ENCODE measurements around the gene DGKB. TPM values are rescaled to one million over a fixed set of nuclear protein-coding genes. Genes with fewer than 3 reads are reported as not detected.

Gene DGKB
- polyA plus RNA-seq, 1 donor (not counting 4 experiments of a cell fraction or from before 2014, with no cell fraction given) = 0.01 TPM

DNA sequence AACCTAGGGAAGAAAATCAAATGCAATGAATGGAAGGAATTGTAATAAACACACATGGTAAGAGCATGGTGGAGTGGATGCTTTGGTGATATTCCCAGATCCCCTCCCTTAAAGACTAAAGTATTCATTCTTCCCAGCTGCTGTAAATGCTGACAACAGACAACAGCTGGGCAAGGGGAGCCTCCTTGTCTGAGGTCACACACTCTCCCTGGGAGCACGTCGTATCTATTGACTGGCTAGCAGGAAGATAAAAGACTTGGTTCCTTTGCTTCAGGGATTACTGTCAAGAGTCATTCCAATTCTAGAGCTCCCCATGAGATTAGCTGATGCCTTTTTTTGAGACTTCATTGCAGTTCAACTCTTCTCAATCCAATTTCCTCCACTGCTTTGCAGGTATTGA lies 469.6 kb downstream of the DGKB start:
- H3K36me3 ChIP-seq (ENCODE audit: control insufficient read depth in 2 of 2, extremely low read depth in 1 of 2, insufficient read depth in 2 of 2, low read length in 2 of 2) = no peaks in the 10 kb centered on the region
- no peaks in the 10 kb centered on the region for H4K20me1 ChIP-seq (ENCODE audit: control insufficient read depth, extremely low read depth, insufficient read depth, low read length)
- DNase-seq (ENCODE audit: low read depth, low spot score) (no peak), FAIRE-seq (no peak)
- H2AFZ ChIP-seq (ENCODE audit: control insufficient read depth, low read length) = no peak overlapping the region
- H3K4me3 ChIP-seq (ENCODE audit: control insufficient read depth in 2 of 3, extremely low read depth in 1 of 3, insufficient read depth in 2 of 3, low read depth in 1 of 3, low read length in 3 of 3) = no peak overlapping the region
- H3K9ac ChIP-seq (ENCODE audit: control insufficient read depth, extremely low read depth, insufficient read depth, low read length) = no peak overlapping the region
- no peak overlapping the region for H3K27ac ChIP-seq (ENCODE audit: control insufficient read depth, insufficient read depth, low read length)
- H3K4me2 ChIP-seq (ENCODE audit: control insufficient read depth, extremely low read depth, insufficient read depth, low read depth, low read length) = no peak overlapping the region
- TF ChIP-seq EZH2 (IDR thresholded peaks at IDR 0.05; ENCODE audit: low read length) = no peak
- TF ChIP-seq CTCF (optimal IDR thresholded peaks at IDR 0.05 in 1 of 3, IDR thresholded peaks at IDR 0.05 in 1 of 3, conservative IDR thresholded peaks at IDR 0.05 in 1 of 3; ENCODE audit: extremely low read depth in 1 of 3, insufficient read depth in 2 of 3, low read length in 3 of 3) = no peak
- no peaks in the 10 kb centered on the region for H3K4me1 ChIP-seq (ENCODE audit: control insufficient read depth, extremely low read depth, insufficient read depth, low read length)
- H3K79me2 ChIP-seq (ENCODE audit: control insufficient read depth, insufficient read depth, low read length) = no peaks in the 10 kb centered on the region
- dilution Hi-C loops (cut with MboI; ENCODE audit: extremely low pct_ligation_motif_present, low sequenced_read_pairs) = no loop called here
- H3K9me1 ChIP-seq (ENCODE audit: control insufficient read depth, extremely low read depth, insufficient read depth, low read length) = no peaks in the 10 kb centered on the region
- H3K9me3 ChIP-seq (ENCODE audit: control insufficient read depth, low read depth, low read length) = no peaks in the 10 kb centered on the region
- H3K27me3 ChIP-seq (ENCODE audit: control insufficient read depth, extremely low read depth, insufficient read depth, low read length) = no peaks in the 10 kb centered on the region

GRCh38 chr7:14430926-14431325 lies 471.6 kb downstream of the DGKB start:
- no peak for FAIRE-seq
- H3K9ac ChIP-seq (ENCODE audit: control insufficient read depth, extremely low read depth, insufficient read depth, low read length) = no peak overlapping the region

More at GRCh38 chr7:14430926-14431325, 471.6 kb downstream of the DGKB start:
- Histone ChIP-seq H3K27ac (ENCODE audit: control insufficient read depth, insufficient read depth, low read length) (no peak overlapping the region), H3K27me3 (ENCODE audit: control insufficient read depth, extremely low read depth, insufficient read depth, low read length) (no peaks in the 10 kb centered on the region), H4K20me1 (ENCODE audit: control insufficient read depth, extremely low read depth, insufficient read depth, low read length) (no peaks in the 10 kb centered on the region), H3K36me3 (ENCODE audit: control insufficient read depth in 2 of 2, extremely low read depth in 1 of 2, insufficient read depth in 2 of 2, low read length in 2 of 2) (no peaks in the 10 kb centered on the region), H3K9me3 (ENCODE audit: control insufficient read depth, low read depth, low read length) (no peaks in the 10 kb centered on the region), H3K9me1 (ENCODE audit: control insufficient read depth, extremely low read depth, insufficient read depth, low read length) (no peaks in the 10 kb centered on the region), H3K4me2 (ENCODE audit: control insufficient read depth, extremely low read depth, insufficient read depth, low read depth, low read length) (no peak overlapping the region), H2AFZ (ENCODE audit: control insufficient read depth, low read length) (no peak overlapping the region), H3K4me3 (ENCODE audit: control insufficient read depth in 2 of 3, extremely low read depth in 1 of 3, insufficient read depth in 2 of 3, low read depth in 1 of 3, low read length in 3 of 3) (no peak overlapping the region), H3K79me2 (ENCODE audit: control insufficient read depth, insufficient read depth, low read length) (no peaks in the 10 kb centered on the region), H3K4me1 (ENCODE audit: control insufficient read depth, extremely low read depth, insufficient read depth, low read length) (no peaks in the 10 kb centered on the region)
- dilution Hi-C loops (cut with MboI; ENCODE audit: extremely low pct_ligation_motif_present, low sequenced_read_pairs) = no loop called here
- TF ChIP-seq CTCF (optimal IDR thresholded peaks at IDR 0.05 in 1 of 3, IDR thresholded peaks at IDR 0.05 in 1 of 3, conservative IDR thresholded peaks at IDR 0.05 in 1 of 3; ENCODE audit: extremely low read depth in 1 of 3, insufficient read depth in 2 of 3, low read length in 3 of 3) = no peak
- TF ChIP-seq EZH2 (IDR thresholded peaks at IDR 0.05; ENCODE audit: low read length) = no peak
- DNase-seq (ENCODE audit: low read depth, low spot score) = no peak

Data from keratinocyte (primary cell).